ENCODE results near the gene RPS27.
A peak's percentile ranks its signal among the peaks of the same experiment; 100 is the strongest.

RPS27 gene

GRCh38 chr1:153990468-153991150 is at the start of gene RPS27:
TSS of gene RPS27 (plus strand) at chr1:153990762. CDS start at chr1:153990797, 35 bp downstream.
- no peaks in the 10 kb centered on the region for H3K27me3 ChIP-seq (ENCODE audit: insufficient read depth, low read length)
- H3K36me3 ChIP-seq (ENCODE audit: insufficient read depth, low read length): peaks cover 33% of the 10 kb centered on the region
- H3K4me1 ChIP-seq (ENCODE audit: insufficient read depth, low read length): peaks cover 13% of the 10 kb centered on the region
- peak within 1 kb of the TSS; percentile 9 for H2AFZ ChIP-seq (ENCODE audit: low read depth, low read length)
- peak within 1 kb of the TSS; percentile 72 for H3K4me3 ChIP-seq (ENCODE audit: low read length)
- no peaks in the 10 kb centered on the region for H3K9me3 ChIP-seq (ENCODE audit: low read length)

GRCh38 chr1:153941826-153942725 is 48.5 kb upstream of the RPS27 start:
- H3K9me3 ChIP-seq (ENCODE audit: low read length): no peaks in the 10 kb centered on the region
- no peak overlapping the region for H3K4me3 ChIP-seq (ENCODE audit: low read length)
- no peaks in the 10 kb centered on the region for H3K27me3 ChIP-seq (ENCODE audit: insufficient read depth, low read length)
- H3K4me1 ChIP-seq (ENCODE audit: insufficient read depth, low read length): peaks cover 16% of the 10 kb centered on the region
- no peak overlapping the region for H2AFZ ChIP-seq (ENCODE audit: low read depth, low read length)
- peaks cover 57% of the 10 kb centered on the region for H3K36me3 ChIP-seq (ENCODE audit: insufficient read depth, low read length)

GRCh38 chr1:153942766-153943549 is 47.6 kb upstream of the RPS27 start:
- Histone ChIP-seq H3K36me3 (ENCODE audit: insufficient read depth, low read length) (peaks cover 55% of the 10 kb centered on the region), H2AFZ (ENCODE audit: low read depth, low read length) (no peak overlapping the region), H3K4me3 (ENCODE audit: low read length) (no peak overlapping the region), H3K9me3 (ENCODE audit: low read length) (no peaks in the 10 kb centered on the region), H3K4me1 (ENCODE audit: insufficient read depth, low read length) (peaks cover 16% of the 10 kb centered on the region), H3K27me3 (ENCODE audit: insufficient read depth, low read length) (no peaks in the 10 kb centered on the region)

- Histone ChIP-seq H3K9me3 (ENCODE audit: low read length) (no peaks in the 10 kb centered on the region), H3K4me1 (ENCODE audit: insufficient read depth, low read length) (peaks cover 16% of the 10 kb centered on the region), H3K4me3 (ENCODE audit: low read length) (no peak overlapping the region), H3K36me3 (ENCODE audit: insufficient read depth, low read length) (peaks cover 64% of the 10 kb centered on the region), H3K27me3 (ENCODE audit: insufficient read depth, low read length) (no peaks in the 10 kb centered on the region), H2AFZ (ENCODE audit: low read depth, low read length) (no peak overlapping the region)
These were observed 46.3 kb upstream of the RPS27 start for GRCh38 chr1:153944005-153944826.

- Histone ChIP-seq H3K36me3 (ENCODE audit: insufficient read depth, low read length) (peaks cover 61% of the 10 kb centered on the region), H3K4me1 (ENCODE audit: insufficient read depth, low read length) (peaks cover 16% of the 10 kb centered on the region), H3K27me3 (ENCODE audit: insufficient read depth, low read length) (no peaks in the 10 kb centered on the region), H3K9me3 (ENCODE audit: low read length) (no peaks in the 10 kb centered on the region), H3K4me3 (ENCODE audit: low read length) (no peak overlapping the region), H2AFZ (ENCODE audit: low read depth, low read length) (no peak overlapping the region)
These were observed 45.8 kb upstream of the RPS27 start for GRCh38 chr1:153944827-153945117.

- Histone ChIP-seq H2AFZ (ENCODE audit: low read depth, low read length) (no peak overlapping the region), H3K36me3 (ENCODE audit: insufficient read depth, low read length) (peaks cover 61% of the 10 kb centered on the region), H3K9me3 (ENCODE audit: low read length) (no peaks in the 10 kb centered on the region), H3K4me3 (ENCODE audit: low read length) (peak overlapping the region; percentile 63), H3K4me1 (ENCODE audit: insufficient read depth, low read length) (peaks cover 16% of the 10 kb centered on the region), H3K27me3 (ENCODE audit: insufficient read depth, low read length) (no peaks in the 10 kb centered on the region)
These were observed 45.3 kb upstream of the RPS27 start for GRCh38 chr1:153945131-153945794.

GRCh38 chr1:153945795-153946621 is 44.6 kb upstream of the RPS27 start:
- Histone ChIP-seq H3K4me1 (ENCODE audit: insufficient read depth, low read length) (peaks cover 16% of the 10 kb centered on the region), H3K9me3 (ENCODE audit: low read length) (no peaks in the 10 kb centered on the region), H3K27me3 (ENCODE audit: insufficient read depth, low read length) (no peaks in the 10 kb centered on the region), H3K4me3 (ENCODE audit: low read length) (peak overlapping the region; percentile 63), H2AFZ (ENCODE audit: low read depth, low read length) (peak overlapping the region; percentile 89), H3K36me3 (ENCODE audit: insufficient read depth, low read length) (peaks cover 61% of the 10 kb centered on the region)

- peak within 1 kb of the TSS; percentile 63 for H3K4me3 ChIP-seq (ENCODE audit: low read length)
- H3K4me1 ChIP-seq (ENCODE audit: insufficient read depth, low read length): peaks cover 16% of the 10 kb centered on the region
- H3K36me3 ChIP-seq (ENCODE audit: insufficient read depth, low read length): peaks cover 62% of the 10 kb centered on the region
- H3K9me3 ChIP-seq (ENCODE audit: low read length): no peaks in the 10 kb centered on the region
- H2AFZ ChIP-seq (ENCODE audit: low read depth, low read length): peak within 1 kb of the TSS; percentile 89
- H3K27me3 ChIP-seq (ENCODE audit: insufficient read depth, low read length): no peaks in the 10 kb centered on the region
These were observed 43.8 kb upstream of the RPS27 start, which contains the start of gene DENND4B for GRCh38 chr1:153946622-153947241. TSS of gene DENND4B (minus strand) at chr1:153946718. CDS start at chr1:153944374, 2,344 bp downstream.

- Histone ChIP-seq H2AFZ (ENCODE audit: low read depth, low read length) (no peak overlapping the region), H3K4me3 (ENCODE audit: low read length) (no peak overlapping the region), H3K9me3 (ENCODE audit: low read length) (no peaks in the 10 kb centered on the region), H3K36me3 (ENCODE audit: insufficient read depth, low read length) (peaks cover 67% of the 10 kb centered on the region), H3K27me3 (ENCODE audit: insufficient read depth, low read length) (no peaks in the 10 kb centered on the region), H3K4me1 (ENCODE audit: insufficient read depth, low read length) (peaks cover 7% of the 10 kb centered on the region)
These were observed 39.4 kb upstream of the RPS27 start for GRCh38 chr1:153951183-153951582.

GRCh38 chr1:153951801-153952200 is 38.8 kb upstream of the RPS27 start:
- Histone ChIP-seq H2AFZ (ENCODE audit: low read depth, low read length) (no peak overlapping the region), H3K4me1 (ENCODE audit: insufficient read depth, low read length) (peaks cover 11% of the 10 kb centered on the region), H3K27me3 (ENCODE audit: insufficient read depth, low read length) (no peaks in the 10 kb centered on the region), H3K36me3 (ENCODE audit: insufficient read depth, low read length) (peaks cover 67% of the 10 kb centered on the region), H3K9me3 (ENCODE audit: low read length) (no peaks in the 10 kb centered on the region), H3K4me3 (ENCODE audit: low read length) (no peak overlapping the region)

GRCh38 chr1:153953859-153954365 is 36.6 kb upstream of the RPS27 start:
- Histone ChIP-seq H3K4me3 (ENCODE audit: low read length) (no peak overlapping the region), H2AFZ (ENCODE audit: low read depth, low read length) (no peak overlapping the region), H3K4me1 (ENCODE audit: insufficient read depth, low read length) (peaks cover 19% of the 10 kb centered on the region), H3K27me3 (ENCODE audit: insufficient read depth, low read length) (no peaks in the 10 kb centered on the region), H3K9me3 (ENCODE audit: low read length) (no peaks in the 10 kb centered on the region), H3K36me3 (ENCODE audit: insufficient read depth, low read length) (peaks cover 48% of the 10 kb centered on the region)

Data from neuron (in vitro differentiated cells).